Left kidney (tissue), 2 donors: ENCODE results near the gene ITPKB. TPM values are rescaled to one million over a fixed set of nuclear protein-coding genes. Genes with fewer than 3 reads are reported as not detected.
"Not testable (repeated sequence)": the region's sequence is repeated elsewhere in the genome, so short reads cannot be mapped to it uniquely, and the experiment has no call there.

ENCODE experiments used
- DNase-seq: peaks from one replicate; pipeline ENCODE4 v3.0.0-alpha.2; 2013
- polyA plus RNA-seq: library from polyadenylated mRNA; unstranded; fragments of 120-200 nt; gene quantifications from one replicate; pipeline ENCODE4 v1.2.1, GENCODE V29; 2013; ENCODE audit not compliant: insufficient read length

Gene ITPKB
- polyA plus RNA-seq, 1 donor: 21.1 TPM

GRCh38 chr1:226732856-226733291, 6.2 kb downstream of the ITPKB start:
- no peak for DNase-seq

GRCh38 chr1:226731257-226731893, 7.7 kb downstream of the ITPKB start:
- DNase-seq: no peak

GRCh38 chr1:226730836-226731235, 8.2 kb downstream of the ITPKB start:
- no peak for DNase-seq

DNA sequence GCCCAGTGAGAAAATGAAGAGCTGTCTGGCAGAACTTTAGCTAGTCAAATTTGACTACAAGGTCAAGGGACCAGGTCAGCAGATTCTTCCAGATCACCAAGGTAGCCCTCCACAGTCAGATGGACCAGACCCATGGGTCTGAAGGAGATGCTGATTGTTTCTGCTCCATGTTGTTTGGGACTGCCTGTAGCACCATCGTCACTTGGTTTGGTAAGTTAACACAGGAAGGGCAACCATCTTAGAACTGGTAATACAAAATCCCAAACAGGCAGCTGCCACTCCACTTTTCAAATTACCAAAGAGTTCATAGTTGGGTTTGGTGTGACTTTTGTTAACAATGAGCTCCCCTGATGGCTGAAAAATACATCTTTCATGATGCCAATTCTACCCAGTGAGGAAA, 9.0 kb downstream of the ITPKB start:
- DNase-seq: no peak

GRCh38 chr1:226728448-226728847, 10.6 kb downstream of the ITPKB start:
- no peak for DNase-seq

DNA sequence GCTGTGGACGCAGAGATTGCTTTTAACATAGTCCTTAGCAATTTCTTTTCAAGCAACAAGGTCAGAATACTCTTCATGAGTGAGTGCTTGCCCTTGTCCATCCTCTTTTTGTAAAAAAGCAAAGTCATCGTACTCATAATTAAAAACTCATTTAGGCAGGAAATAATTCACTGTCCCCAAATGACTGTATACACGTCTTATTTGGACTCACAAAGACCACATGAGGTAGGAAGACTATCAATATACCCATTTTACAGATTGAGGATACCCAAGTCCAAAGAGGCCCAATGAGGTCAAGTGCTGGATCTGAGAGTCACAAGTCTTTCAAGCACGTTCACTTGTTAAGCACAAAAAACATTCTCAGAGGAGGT, 13.2 kb downstream of the ITPKB start:
- no peak for DNase-seq

DNA sequence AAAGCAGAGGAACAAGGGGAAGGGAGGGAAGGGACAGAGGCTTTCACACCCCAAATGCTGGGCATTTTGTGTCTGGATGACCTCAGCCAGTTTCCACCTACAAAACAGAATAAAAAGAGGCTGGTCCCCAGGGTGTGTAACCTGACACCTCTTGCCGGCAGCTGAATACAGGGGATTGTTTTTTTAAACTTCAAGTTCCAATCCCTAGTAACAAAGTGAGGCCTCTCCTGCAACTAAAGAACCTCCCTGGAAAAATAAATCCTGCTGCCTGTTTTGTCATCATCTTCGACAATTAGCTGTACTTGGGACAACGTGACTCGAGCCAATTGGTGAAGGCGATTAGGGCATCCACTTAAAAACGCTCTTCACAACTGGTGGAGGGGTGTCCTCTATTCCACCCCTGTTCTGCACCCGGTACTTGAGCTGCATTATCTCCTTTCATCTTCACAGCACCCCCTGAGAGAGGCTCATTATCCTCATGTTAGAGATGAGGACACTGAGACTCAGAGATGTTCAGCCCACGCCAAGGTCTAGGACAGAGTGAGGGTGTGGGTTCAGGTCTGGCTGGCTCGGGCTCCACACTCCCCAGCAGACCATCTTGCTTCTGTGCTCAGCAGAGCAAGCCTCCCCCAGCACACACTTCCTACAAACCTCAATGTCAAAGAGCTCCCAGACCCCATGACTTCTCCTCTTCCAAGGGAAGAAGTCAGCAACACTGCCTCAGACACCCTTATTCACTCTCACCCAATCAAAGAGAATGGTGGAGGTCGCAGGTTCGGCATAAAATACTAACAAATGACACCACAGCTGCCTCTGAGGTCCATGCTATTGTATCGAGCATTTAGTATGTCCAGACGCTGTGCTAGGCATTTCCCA, 15.2 kb downstream of the ITPKB start:
- DNase-seq: peak; percentile 83

GRCh38 chr1:226722901-226723656, 16.0 kb downstream of the ITPKB start:
- DNase-seq: no peak

GRCh38 chr1:226722240-226722900, 16.7 kb downstream of the ITPKB start:
- no peak for DNase-seq

DNA sequence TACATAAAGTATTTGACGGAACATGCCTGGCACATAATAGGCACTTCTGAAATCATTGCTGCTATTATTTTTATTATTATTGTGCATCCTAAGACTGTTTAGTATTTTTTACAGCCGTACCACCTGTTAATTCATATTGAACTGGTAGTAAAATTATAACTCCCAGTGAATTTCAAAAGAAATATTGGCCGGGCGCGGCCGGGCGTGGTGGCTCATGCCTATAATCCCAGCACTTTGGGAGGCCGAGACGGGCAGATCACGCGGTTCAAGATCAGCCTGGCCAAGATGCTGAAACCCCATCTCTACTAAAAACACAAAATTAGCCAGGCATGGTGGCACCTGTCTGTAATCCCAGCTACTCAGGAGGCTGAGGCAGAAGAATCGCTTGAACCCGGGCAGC, 18.5 kb downstream of the ITPKB start:
- not testable (repeated sequence) for DNase-seq

GRCh38 chr1:226719596-226720387, 19.3 kb downstream of the ITPKB start:
- no peak for DNase-seq

GRCh38 chr1:226717256-226717909, 21.7 kb downstream of the ITPKB start:
- no peak for DNase-seq

DNA sequence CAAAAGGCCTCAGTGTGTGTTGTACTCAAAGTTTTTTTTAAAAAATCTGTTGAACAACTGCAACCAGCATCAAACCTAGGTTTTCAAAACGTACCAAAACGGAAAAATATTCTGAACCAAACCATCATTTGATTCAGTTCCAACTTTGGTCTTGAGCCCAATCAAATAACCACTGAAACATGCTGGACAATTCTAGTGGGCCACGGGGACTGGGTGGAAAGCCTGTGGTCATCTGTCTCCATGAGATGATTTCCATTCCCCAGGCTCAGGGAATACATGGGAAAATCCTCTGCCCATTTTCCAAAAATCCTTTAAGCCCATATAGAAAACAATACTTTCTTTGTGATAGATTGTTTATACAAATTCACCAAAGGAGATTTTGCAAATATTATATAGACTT, 22.5 kb downstream of the ITPKB start:
- no peak for DNase-seq

- DNase-seq: no peak
Observed at GRCh38 chr1:226714148-226714547, 24.9 kb downstream of the ITPKB start.

- DNase-seq: no peak
Observed at GRCh38 chr1:226712742-226713419, 26.2 kb downstream of the ITPKB start.

DNA sequence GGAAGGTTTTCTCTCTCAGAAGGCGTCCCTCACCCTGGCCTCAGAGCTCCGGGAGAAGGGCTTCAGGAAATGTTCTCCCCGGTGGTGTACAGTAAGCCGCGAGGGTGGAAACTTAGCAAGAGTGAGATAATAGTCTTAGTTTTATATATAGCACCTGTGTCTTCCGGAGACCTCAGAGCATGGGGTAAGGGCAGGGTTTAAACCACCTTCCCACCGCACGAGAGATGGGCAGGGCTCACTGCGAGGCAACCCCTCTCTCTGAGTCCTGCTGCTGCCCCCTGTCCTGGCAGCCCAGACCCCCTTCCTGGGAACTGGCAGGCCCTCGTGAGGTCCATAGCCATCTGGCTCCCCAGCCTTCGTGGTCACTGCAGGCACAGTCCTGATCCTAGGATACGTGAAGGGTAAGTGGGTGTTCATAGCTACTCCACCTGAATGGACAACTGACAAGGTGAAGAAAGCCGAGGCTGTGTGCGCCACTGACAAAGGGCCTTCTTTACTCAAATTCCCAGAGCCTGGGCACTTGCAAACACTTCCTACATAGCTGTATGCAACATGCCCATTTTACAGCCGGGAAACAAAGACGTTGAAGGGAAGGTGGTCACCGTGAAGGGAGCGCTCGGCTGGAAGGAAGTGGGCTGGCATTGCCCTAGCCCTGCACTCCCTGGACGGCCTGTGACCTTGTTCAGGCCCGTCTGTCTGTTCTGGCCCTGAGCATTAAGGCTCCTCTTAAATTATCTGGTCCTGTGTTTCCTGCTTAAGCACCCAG, 26.9 kb downstream of the ITPKB start:
- DNase-seq: no peak

GRCh38 chr1:226710501-226710900, 28.6 kb downstream of the ITPKB start:
- DNase-seq: no peak

DNA sequence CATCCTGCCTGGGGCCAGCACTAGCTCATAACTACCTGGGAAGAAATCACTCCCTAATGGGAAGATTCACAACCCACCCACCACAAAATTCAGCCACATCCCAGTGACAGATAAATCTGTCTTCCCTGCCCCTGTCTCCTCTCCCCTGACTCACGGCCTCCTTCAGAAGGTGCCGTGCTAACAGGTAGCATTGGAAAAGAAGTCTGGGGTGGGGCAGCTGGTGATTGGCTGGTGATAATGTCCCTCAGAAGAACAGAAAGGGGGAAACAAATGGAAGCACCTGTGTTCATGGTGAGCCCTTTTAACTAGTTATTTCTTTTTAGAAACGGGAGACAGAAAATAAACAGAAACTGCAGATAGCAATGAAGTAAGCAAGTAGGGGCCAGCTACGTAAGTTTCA, 29.1 kb downstream of the ITPKB start:
- DNase-seq: no peak

GRCh38 chr1:226708967-226709396, 30.1 kb downstream of the ITPKB start:
- DNase-seq: no peak
